ENCODE results near the gene POLN. TPM values are rescaled to one million over a fixed set of nuclear protein-coding genes. Genes with fewer than 3 reads are reported as not detected.

The POLN gene
- polyA plus RNA-seq, 1 experiment: 1.5 TPM

- POLR2A ChIA-PET: no interaction called here
- CTCF ChIA-PET: no interaction called here
- DNase-seq (ENCODE audit: low read depth): no peak
- H3K4me3 ChIP-seq (ENCODE audit: low read depth, low read length): no peak overlapping the region
- H3K27me3 ChIP-seq (ENCODE audit: control insufficient read depth, insufficient read depth, low read length): peaks cover 1% of the 10 kb centered on the region
- no peaks in the 10 kb centered on the region for H3K36me3 ChIP-seq (ENCODE audit: control insufficient read depth, insufficient read depth, low read length)
- TF ChIP-seq CTCF (IDR thresholded peaks at IDR 0.05; ENCODE audit: insufficient read depth, low read depth, low read length): no peak
Measured at GRCh38 chr4:2063557-2064275, 178.2 kb downstream of the POLN start.

GRCh38 chr4:2062808-2063524 lies 179.0 kb downstream of the POLN start:
- no peak for TF ChIP-seq CTCF (IDR thresholded peaks at IDR 0.05; ENCODE audit: insufficient read depth, low read depth, low read length)
- no peak for DNase-seq (ENCODE audit: low read depth)
- POLR2A ChIA-PET: no interaction called here

GRCh38 chr4:2062168-2062807 lies 179.6 kb downstream of the POLN start:
- TF ChIP-seq CTCF (IDR thresholded peaks at IDR 0.05; ENCODE audit: insufficient read depth, low read depth, low read length): no peak
- ChIA-PET CTCF (no interaction called here), POLR2A (no interaction called here)
- Histone ChIP-seq H3K27me3 (ENCODE audit: control insufficient read depth, insufficient read depth, low read length) (peaks cover 8% of the 10 kb centered on the region), H3K36me3 (ENCODE audit: control insufficient read depth, insufficient read depth, low read length) (no peaks in the 10 kb centered on the region), H3K4me3 (ENCODE audit: low read depth, low read length) (no peak overlapping the region)
- no peak for DNase-seq (ENCODE audit: low read depth)

More at GRCh38 chr4:2062808-2063524, 179.0 kb downstream of the POLN start:
- peaks cover 5% of the 10 kb centered on the region for H3K27me3 ChIP-seq (ENCODE audit: control insufficient read depth, insufficient read depth, low read length)
- CTCF ChIA-PET: no interaction called here
- no peak overlapping the region for H3K4me3 ChIP-seq (ENCODE audit: low read depth, low read length)
- H3K36me3 ChIP-seq (ENCODE audit: control insufficient read depth, insufficient read depth, low read length): no peaks in the 10 kb centered on the region

- no peak for DNase-seq (ENCODE audit: low read depth)
- Histone ChIP-seq H3K36me3 (ENCODE audit: control insufficient read depth, insufficient read depth, low read length) (no peaks in the 10 kb centered on the region), H3K4me3 (ENCODE audit: low read depth, low read length) (no peak overlapping the region), H3K27me3 (ENCODE audit: control insufficient read depth, insufficient read depth, low read length) (peaks cover 11% of the 10 kb centered on the region)
- no peak for TF ChIP-seq CTCF (IDR thresholded peaks at IDR 0.05; ENCODE audit: insufficient read depth, low read depth, low read length)
- ChIA-PET CTCF (no interaction called here), POLR2A (no interaction called here)
Measured at GRCh38 chr4:2061186-2062131, 180.5 kb downstream of the POLN start.

Measured in BJ (cell line).